Measurements from ENCODE around the gene UBTD2.
A peak's percentile ranks its signal among the peaks of the same experiment; 100 is the strongest.

Gene UBTD2

GRCh38 chr5:172172912-172173563 is 110.5 kb downstream of the UBTD2 start:
- no peaks in the 10 kb centered on the region for H3K36me3 Mint-ChIP-seq (ENCODE audit: low read depth)
- peaks cover 15% of the 10 kb centered on the region for H3K4me1 Mint-ChIP-seq
- no peak for TF ChIP-seq CTCF (IDR thresholded peaks at IDR 0.05; ENCODE audit: unreplicated experiment in 3 of 3)
- no peak overlapping the region for H3K4me3 Mint-ChIP-seq
- no peaks in the 10 kb centered on the region for H3K9me3 Mint-ChIP-seq
- H3K27me3 Mint-ChIP-seq (ENCODE audit: low read depth): peaks cover 15% of the 10 kb centered on the region
- peak overlapping the region in 2 of 3 experiments; percentile 31 to 67 for H3K27ac Mint-ChIP-seq

- Mint-ChIP-seq H3K36me3 (ENCODE audit: low read depth) (no peaks in the 10 kb centered on the region), H3K4me1 (peaks cover 30% of the 10 kb centered on the region), H3K4me3 (no peak overlapping the region), H3K9me3 (no peaks in the 10 kb centered on the region), H3K27me3 (ENCODE audit: low read depth) (peaks cover 11% of the 10 kb centered on the region), H3K27ac (no peak overlapping the region)
- TF ChIP-seq CTCF (IDR thresholded peaks at IDR 0.05; ENCODE audit: unreplicated experiment in 3 of 3): no peak
Observed at GRCh38 chr5:172171118-172171517, 112.4 kb downstream of the UBTD2 start.

GRCh38 chr5:172170251-172170701 is 113.3 kb downstream of the UBTD2 start:
- no peak for TF ChIP-seq CTCF (IDR thresholded peaks at IDR 0.05; ENCODE audit: unreplicated experiment in 3 of 3)
- Mint-ChIP-seq H3K36me3 (ENCODE audit: low read depth) (no peaks in the 10 kb centered on the region), H3K27ac (no peak overlapping the region), H3K9me3 (no peaks in the 10 kb centered on the region), H3K27me3 (ENCODE audit: low read depth) (peaks cover 11% of the 10 kb centered on the region), H3K4me3 (no peak overlapping the region), H3K4me1 (peaks cover 29% of the 10 kb centered on the region)

- peaks cover 39% of the 10 kb centered on the region for H3K4me1 Mint-ChIP-seq
- TF ChIP-seq CTCF (IDR thresholded peaks at IDR 0.05; ENCODE audit: unreplicated experiment in 3 of 3): no peak
- no peaks in the 10 kb centered on the region for H3K36me3 Mint-ChIP-seq (ENCODE audit: low read depth)
- H3K9me3 Mint-ChIP-seq: no peaks in the 10 kb centered on the region
- H3K27me3 Mint-ChIP-seq (ENCODE audit: low read depth): peaks cover 6% of the 10 kb centered on the region
- H3K4me3 Mint-ChIP-seq: no peak overlapping the region
- H3K27ac Mint-ChIP-seq: no peak overlapping the region
Observed at GRCh38 chr5:172169216-172169615, 114.3 kb downstream of the UBTD2 start.

GRCh38 chr5:172168311-172168710 is 115.3 kb downstream of the UBTD2 start:
- Mint-ChIP-seq H3K9me3 (no peaks in the 10 kb centered on the region), H3K27me3 (ENCODE audit: low read depth) (peaks cover 6% of the 10 kb centered on the region), H3K4me3 (no peak overlapping the region), H3K36me3 (ENCODE audit: low read depth) (no peaks in the 10 kb centered on the region), H3K4me1 (peaks cover 39% of the 10 kb centered on the region), H3K27ac (peak overlapping the region in 2 of 3 experiments; percentile 22 to 49)
- no peak for TF ChIP-seq CTCF (IDR thresholded peaks at IDR 0.05; ENCODE audit: unreplicated experiment in 3 of 3)

GRCh38 chr5:172167895-172168294 is 115.7 kb downstream of the UBTD2 start:
- H3K27me3 Mint-ChIP-seq (ENCODE audit: low read depth): peaks cover 6% of the 10 kb centered on the region
- no peaks in the 10 kb centered on the region for H3K9me3 Mint-ChIP-seq
- no peak overlapping the region for H3K4me3 Mint-ChIP-seq
- no peak for TF ChIP-seq CTCF (IDR thresholded peaks at IDR 0.05; ENCODE audit: unreplicated experiment in 3 of 3)
- peak overlapping the region in 2 of 3 experiments; percentile 22 to 49 for H3K27ac Mint-ChIP-seq
- no peaks in the 10 kb centered on the region for H3K36me3 Mint-ChIP-seq (ENCODE audit: low read depth)
- H3K4me1 Mint-ChIP-seq: peaks cover 42% of the 10 kb centered on the region

Data from nephron (organoid).